NCI-H2196 treated with DMSO at 0.1 percent for 48 hours (cell line): ENCODE measurements around the gene RPRD1B.

Experiments used
- DNase-seq: peaks from one replicate; lab custom pipeline; 2025; ENCODE audit not compliant: unreplicated experiment; lab: John Stamatoyannopoulos, UW

Gene RPRD1B

DNA sequence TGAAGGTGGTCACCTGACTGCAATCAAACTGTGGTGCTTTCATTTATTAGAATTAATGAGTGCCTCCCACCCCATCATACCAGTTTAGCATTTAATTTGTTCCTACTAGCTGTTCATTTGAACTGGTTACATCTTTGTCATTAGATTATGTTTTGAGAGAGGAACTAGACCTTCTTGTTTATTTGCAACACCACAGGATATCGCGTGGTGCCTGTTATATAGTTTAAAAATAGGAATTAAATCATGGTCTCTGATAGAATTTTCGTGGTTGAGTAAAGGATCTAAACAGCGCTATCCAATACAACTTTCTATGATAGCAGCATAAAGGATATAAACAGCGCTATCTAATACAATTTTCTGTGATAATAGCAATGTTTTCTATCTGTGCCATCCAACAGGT, 2.8 kb downstream of the RPRD1B start:
- no peak for DNase-seq

DNA sequence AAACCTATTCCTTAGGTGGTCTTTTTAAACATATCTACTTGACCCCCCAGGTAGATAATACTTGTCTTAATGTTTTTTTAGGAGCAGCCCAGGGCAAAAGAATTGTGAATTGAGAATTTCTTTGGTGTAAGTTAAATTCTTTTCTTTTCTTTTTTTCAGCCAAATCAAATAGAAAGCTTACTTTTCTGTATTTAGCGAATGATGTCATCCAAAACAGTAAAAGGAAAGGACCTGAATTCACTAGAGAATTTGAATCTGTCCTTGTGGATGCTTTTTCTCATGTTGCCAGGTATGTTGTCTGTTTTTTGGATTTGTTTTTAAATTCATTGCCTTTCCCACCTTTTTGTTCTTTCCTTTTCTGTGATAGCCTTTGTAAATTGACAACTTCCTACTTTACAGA, 6.7 kb downstream of the RPRD1B start:
- no peak for DNase-seq

DNA sequence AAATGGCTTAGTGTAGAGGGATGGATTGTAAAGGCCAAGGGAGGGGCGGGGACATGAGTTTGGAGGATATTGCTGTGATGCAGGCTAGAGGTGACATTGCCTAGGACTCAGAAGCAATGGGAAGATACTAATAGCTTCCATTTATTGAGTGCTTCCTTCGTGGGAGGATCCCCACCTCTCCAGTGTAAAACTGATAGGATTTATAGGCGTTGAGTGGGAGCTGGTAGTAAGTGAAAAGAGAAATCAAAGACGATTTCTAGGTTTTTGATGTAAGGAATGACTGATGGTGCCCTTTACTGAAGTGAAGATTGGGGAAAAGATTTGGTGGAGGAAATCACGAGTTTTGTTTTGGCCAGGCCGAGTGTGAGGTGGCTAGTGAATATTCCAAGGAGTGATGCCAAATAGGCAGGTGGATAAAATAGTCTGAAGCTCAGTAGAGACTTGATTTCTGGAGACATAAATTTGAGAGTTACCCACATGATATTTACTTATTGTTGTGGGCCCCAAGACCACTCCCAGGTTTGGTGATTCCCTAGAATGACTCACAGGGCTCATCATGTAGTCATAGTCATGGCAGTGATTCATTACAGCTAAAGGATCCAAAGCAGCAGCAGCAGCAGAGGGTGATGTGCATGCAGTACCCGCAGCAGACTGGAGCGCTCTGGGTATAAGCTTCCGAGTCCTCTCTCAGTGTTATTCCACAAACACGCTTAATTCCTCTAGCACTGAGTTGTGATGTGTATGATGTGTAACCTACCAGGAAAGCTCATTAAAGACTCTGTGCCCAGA, 10.2 kb downstream of the RPRD1B start:
- DNase-seq = no peak

DNA sequence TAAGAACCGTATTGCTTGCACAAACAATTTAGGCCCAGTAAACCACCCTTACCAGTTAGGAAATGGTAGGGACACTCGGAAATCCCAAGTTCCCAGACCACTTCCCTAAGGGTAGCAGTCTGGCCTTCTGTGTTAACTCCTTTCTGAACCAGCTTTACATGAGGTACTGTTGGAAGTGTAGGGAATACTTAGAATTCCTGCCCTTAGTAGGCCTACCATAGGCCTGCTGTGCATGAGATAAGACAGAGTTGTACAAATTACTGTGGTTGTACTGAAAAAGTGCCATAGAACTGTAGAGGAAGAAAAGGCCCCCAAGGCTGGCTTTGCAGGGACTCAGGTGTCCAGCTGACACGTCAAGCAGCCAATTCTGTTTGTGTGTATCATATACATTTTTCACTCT, 11.1 kb downstream of the RPRD1B start:
- DNase-seq = no peak

DNA sequence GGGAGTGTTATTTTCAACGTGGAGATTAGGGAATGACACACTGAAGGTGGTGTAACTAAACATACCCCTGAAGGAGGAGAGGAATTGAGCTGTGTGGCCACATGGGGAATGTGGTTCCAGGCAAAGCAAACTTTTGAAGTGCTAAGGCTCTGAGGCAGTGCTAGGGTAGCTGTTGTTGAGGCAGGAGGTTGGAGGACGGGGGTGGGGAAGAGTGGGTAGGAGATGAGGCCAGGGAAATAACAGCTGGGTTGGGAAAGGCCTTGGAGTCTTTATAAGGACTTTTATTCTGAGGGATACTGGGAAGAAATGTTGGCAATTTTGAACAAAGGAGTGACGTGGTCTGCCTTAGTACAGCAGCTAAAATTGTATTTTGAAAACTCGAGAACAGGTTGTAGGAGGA, 13.0 kb downstream of the RPRD1B start:
- DNase-seq = no peak

DNA sequence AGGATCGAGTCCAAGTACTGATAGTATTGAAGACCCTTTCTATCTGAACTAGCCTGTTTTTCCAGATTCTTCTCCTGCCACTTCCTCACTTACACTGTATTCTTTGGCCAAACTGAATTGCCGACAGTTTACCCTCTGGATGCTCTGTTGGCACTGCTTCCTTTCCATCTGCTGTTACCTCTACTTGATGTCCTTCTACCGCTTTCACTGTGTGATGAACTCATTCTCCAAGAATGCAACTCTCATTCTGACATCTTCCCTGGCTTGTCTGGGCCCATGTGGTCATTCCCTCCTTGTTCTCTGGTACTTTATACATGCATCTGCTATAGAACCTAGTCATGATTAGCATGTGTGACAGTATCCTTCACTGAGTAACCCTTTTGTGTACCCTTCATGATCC, 16.3 kb downstream of the RPRD1B start:
- no peak for DNase-seq

DNA sequence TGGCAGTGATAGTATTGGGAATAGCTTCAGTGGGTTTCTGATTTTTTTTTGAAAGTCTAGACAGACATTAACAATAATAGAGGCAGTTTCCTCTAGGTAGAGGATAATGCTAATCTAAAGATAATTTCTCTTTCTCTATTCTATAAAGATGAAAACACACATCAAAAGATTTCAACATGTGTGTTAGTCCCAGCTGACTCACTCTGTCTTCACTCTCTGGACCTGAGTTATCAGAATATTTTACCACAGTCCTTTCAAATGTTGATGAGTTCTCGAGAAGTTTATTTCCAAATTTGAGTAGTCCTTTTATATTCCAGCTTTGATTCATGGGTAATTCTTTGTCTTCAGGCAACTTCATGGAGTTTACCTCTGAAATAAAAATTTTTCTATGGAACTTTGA, 17.1 kb downstream of the RPRD1B start:
- DNase-seq = no peak

DNA sequence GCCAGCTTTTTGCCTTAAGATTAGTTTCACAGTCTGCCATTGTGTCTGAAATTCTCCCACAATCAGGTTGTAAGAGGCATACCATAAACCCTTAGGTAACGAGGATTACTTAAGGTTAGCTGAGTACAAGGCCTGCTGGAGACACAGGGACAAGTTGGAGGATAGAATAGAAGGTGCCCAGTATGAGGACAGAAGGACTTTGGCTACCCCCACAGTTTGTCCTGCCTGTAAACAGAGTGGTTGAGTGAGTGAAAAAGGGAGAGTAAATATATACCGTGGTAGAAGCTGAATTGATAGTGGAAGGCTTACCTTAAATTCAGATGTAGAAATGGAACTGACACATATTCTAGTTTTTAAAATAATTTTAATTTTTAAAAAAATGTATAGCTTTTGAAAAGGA, 19.3 kb downstream of the RPRD1B start:
- DNase-seq = no peak

DNA sequence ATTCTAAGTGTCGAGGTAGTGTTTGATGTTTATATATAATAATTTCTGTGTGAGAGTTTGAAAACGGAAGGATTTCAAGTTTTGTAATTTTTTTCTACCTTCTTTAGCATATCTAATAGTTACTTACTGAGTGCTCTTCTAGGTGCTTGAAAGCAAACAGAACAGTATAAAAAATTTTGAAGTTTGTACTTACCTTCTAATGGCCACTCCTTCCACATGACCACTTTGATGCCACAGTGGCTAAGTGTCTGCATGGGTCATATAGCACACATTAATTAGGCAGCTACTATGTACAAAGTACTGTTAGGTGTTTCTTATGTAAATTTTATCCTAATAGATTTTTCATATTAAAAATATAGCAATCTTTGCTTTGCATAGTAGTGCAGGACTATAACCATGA, 21.1 kb downstream of the RPRD1B start:
- DNase-seq = no peak

DNA sequence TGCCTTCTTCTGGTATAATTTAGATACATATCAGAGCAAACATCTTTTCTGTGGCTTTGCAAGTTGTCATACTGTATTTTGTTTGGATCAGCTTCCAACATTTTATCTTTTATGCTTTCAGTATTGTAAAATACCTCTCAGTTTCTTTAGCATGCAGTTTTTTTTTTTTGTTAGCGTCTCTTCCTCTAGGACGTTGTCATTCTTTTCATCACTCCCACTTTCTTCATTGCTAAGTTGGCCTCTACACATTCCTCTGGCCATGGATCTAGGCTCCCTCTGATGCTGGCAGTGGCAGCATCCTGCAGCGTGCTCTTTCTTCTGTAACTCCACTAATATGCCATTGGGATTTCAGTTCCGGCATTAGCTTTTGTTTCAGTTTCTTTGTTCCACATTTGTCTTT, 21.7 kb downstream of the RPRD1B start:
- DNase-seq = no peak

DNA sequence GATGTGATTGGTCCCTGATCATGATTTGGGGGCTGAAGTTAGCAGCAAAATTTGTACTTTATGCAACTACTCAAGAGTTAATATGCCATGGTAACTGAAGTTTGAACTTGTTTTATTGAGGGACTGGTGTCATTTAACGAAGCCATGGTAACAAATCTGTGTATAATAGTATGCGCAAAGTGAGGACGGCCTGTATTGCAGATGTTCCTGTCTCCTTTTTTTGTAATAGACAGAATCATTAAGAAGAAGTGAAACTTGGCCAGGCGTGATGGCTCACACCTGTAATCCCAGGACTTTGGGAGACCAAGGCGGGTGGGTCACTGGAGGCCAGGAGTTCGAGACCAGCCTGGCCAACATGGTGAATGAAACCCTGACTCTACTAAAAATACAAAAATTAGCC, 22.3 kb downstream of the RPRD1B start:
- no peak for DNase-seq

DNA sequence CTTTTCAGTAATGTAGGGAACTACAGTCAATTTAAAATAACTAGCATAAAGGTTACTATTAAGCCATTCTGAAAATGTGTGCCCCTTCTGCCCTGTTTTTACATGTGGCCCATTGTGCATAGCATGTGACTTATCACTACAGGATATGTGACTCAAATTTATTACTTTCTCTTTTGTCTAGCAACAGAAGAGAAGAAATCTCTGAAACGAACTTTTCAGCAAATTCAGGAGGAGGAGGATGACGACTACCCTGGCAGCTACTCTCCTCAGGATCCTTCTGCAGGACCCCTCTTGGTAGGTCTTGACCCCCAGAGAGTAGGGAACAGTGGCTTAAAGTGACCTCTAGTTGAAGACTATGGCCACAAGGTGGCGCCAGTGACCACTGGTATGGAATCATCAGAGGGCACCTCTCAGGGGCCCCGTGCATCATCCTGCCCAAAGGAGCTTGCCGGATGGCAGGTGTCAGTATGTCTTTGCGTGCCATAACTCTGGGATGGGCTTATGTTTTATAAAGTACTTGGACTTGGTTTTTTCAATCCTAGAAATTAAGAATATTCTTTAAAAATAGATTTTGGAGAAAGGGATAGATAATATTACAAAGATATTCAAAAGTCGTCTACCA, 23.9 kb downstream of the RPRD1B start:
- DNase-seq = peak; percentile 63

DNA sequence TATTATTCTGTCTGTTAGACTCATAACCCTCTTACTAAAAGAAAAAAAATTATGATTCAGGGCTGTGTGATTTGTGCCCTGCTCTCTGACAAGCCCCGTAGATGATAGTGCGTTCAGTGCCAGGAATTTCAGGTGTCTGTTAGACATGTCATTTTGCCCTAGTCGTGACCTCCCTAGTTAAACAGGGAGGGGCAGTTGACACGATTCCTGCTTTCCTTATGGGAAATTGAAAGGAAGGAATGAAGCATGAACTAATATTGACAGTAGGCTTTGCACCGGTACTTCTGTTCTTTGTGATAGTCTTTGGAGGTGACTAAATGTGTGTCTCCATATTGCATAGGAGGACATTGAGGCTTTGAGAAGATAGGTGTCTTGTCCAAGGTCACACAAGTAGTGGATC, 26.3 kb downstream of the RPRD1B start:
- no peak for DNase-seq

DNA sequence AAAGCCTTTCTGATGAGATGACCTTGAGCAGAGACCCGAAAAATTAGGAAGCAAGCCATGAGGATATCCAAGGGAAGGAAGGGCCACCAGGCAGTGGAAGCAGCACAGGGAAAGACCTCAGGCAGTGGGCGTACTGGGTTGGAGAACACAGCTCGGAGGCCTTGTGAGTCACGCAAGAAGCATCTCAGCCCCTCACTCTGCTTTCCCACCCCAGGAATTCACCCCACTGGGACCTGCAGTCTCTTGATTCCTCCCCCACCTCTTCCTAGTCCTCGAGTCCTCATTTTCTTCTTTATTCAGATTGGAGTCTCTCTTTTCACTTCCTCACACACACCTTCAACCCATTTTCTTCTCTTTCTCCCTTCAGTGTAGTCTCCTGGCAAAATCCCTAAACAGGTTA, 27.0 kb downstream of the RPRD1B start:
- DNase-seq = no peak

DNA sequence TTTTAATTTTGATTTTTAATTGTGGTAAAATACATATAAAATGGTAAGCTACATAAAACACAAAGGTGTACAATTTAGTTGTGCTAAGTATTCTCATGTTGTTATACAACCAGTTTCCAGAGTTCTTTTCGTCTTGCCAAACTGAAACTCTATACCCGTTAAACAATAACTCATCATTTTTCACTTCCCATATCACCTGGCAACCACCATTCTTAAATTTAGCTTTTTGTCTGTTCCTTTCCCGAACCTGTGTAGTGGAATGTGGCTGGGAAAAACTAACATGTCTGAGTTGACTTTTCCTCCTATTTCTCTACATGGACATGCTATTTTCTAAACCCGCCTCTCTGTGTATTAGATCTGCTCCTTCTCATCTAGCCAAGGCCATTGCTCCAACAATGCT, 27.6 kb downstream of the RPRD1B start:
- DNase-seq = no peak

DNA sequence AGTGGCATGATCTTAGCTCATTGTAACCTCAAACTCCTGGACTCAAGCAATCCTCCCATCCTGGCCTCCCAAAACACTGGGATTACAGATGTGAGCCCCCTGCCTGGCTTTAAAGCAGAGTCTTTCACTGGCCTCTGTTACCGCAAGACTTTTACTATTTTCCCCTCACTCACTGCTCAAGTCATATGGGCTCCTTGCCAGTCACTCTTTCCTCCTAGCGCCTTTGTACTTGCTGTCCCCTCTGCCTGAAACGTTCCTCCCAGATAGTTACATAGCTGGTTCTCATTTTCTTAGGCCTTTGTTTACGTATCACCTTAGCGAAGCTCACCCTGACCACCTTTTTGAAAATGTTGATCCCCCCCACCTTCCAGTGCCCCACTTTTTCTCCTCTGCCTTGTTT, 29.3 kb downstream of the RPRD1B start:
- no peak for DNase-seq

DNA sequence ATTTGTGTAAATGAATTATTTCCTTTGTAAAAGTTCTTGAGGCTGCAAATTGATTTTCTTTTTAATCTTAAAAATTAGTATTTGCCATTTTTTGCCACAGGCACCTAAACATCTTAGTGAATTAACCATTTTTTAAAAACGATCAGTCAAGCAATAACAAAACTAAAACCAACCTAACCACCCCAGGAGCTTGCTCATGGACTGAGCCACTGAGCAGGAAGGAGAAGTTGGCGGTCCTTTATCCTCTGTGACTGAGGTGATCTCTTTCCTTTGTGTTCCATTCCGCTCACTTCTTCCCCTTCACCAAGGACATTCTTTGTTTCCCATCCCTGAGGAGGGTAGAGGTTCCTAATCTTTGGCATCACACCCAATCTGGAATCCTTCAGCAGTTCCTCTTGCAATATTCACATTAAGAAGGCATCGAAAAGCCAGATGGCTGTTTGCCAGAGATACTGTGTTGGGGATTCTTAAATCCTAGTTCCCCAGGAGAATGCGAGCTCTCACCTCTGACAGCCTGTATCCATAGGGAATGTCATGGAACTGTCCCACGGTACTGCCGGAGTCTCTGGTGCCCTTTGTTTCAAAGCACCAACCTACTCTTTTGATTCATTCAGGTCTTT, 30.5 kb downstream of the RPRD1B start:
- no peak for DNase-seq

DNA sequence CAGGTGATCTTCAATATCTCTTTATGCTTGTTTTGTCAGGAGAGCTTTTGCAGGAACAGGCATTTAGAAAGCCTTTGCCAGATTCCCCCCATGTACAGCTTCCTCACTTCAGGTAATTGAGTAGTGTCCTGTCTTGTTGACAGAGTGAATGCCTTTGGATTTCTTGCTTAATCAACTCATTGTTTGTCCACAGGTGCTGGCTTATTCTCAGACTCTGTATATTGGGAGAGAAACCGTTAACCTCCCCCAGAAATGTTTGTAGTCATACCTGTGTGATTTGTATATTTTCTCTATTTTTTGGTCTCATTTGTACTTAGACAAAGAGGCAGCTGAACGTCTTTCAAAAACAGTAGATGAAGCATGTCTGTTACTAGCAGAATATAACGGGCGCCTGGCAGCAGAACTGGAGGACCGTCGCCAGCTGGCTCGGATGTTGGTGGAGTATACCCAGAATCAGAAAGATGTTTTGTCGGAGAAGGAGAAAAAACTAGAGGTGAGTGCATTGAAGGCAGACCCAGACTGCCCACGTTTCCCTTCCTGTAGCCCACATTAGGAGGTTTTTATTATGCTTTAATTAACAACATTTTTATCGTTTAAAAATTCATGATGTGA, 32.3 kb downstream of the RPRD1B start:
- no peak for DNase-seq

DNA sequence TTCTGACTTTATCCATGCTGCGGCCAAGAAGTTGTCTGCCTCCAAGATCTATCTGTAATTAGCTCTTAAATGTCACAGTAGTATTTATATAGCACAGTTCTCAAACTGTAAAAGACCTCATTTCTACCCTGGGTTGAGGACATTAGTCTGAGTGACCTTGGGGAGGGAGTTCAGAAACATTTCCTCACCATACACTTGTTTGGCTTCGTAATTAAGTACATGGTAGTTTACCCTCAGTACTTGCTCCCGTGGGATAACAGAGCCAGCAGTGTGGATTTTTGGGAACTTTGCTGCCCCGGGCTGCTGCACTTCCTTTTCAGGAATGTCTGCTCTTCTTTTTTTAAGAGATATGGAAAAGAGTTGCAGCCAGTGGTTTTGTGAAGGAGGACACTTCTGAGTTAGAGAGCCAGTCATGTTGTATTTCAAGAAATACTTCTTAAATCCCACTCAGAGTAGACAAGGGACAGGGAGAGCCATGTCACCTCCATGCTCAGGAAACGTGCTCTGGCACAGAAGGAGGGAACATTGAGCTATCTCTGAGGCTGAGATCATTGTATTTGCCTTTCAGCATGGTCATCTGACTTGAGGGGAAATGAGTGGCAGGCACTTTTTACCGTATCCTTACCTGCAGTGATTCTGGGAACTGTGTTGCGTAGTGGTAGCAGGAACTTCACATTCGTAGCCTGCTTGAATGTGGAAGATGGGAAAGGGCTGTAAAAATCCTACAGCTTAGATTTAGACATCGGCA, 33.6 kb downstream of the RPRD1B start:
- no peak for DNase-seq

DNA sequence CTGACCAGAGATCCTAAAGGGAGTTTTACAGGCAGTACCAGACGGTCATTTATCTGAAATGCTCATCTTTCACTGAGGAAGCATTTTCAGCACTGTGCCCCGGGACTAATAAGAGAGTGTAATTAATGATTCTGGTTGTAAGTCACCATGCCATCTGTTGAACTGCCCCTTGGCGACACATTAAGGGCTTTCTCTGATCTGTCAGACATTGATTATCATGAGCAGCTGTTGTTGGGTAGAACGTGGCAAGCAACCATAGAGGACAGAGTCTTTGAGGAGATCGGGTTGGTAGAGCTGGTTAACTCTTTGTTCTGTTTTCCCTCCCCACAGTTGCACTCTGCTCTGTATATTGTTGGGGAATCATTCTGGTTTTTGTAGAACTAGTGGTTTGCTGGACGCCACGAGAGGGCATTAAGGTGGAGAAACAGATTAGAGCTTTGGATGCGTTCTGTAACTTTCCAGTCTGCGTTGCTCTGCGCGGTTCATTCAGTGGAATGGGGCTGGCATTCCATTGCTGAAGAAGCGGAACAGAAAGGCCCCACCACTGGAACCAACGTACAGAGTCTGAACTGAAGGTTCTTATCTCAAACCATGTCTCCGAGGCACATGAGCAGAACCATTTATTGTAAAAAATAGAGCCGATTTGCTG, 34.3 kb downstream of the RPRD1B start:
- DNase-seq = no peak

DNA sequence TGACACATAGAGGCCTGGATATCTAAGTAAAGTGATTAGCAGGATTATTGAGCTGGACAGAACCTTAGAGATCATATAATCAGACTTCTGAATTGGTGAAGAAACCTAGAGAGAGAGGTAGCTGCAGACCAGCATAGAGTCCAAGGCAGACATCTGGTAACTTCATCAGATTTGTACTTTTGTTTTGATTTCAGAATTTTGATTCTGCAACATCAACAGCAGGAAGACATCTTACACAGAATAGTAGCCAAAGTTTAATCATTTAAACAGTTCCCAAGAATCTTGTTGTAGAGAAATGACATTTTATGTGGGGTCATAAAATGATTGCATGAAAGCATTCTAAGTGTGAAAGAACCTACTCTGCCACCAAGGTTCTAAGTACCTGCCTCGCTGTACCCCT, 39.4 kb downstream of the RPRD1B start:
- no peak for DNase-seq
